ENCODE data around the gene HLTF. TPM values are rescaled to one million over a fixed set of nuclear protein-coding genes. Genes with fewer than 3 reads are reported as not detected.

HLTF gene
- total and polyA plus RNA-seq, 2 donors (not counting 1 experiment from before 2014, with no cell fraction given), result 3.3 to 22.9 TPM

DNA sequence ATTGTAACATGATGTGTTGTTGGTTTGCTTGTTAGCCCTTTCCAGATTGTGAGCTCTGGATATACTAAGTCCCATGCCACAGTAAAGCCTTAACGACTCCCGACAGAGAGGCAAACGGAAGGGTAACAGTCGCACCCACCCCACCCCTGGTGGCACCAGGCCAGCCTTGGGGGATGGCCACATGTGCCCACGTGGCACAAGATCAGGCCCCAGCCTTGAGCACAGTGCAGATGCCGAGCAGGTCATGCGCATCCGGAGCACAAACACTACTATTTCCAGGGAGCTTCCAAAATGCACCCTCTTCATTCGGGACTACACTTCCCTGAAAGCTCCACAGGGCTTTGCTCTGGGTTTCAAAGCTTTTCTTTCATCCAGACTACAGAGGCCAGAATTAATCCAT lies 32.4 kb upstream of the HLTF start:
- Histone ChIP-seq H3K36me3 (replicated peaks in 1 of 2; ENCODE audit: control extremely low read depth in 1 of 2, control insufficient read depth in 1 of 2, extremely low read depth in 1 of 2, insufficient read depth in 2 of 2, low read length in 1 of 2) (no peaks in the 10 kb centered on the region), H3K9me3 (ENCODE audit: control extremely low read depth in 1 of 3, control insufficient read depth in 2 of 3, insufficient read depth in 1 of 3, low read length in 2 of 3) (no peaks in the 10 kb centered on the region), H2AFZ (ENCODE audit: insufficient read depth, low read depth, low read length, poor library complexity, severe bottlenecking) (no peak overlapping the region), H3K9ac (ENCODE audit: low read length) (no peak overlapping the region), H3K27me3 (replicated peaks in 1 of 4; ENCODE audit: control extremely low read depth in 1 of 4, control insufficient read depth in 3 of 4, insufficient read depth in 4 of 4, low read length in 3 of 4) (no peaks in the 10 kb centered on the region), H3K27ac (ENCODE audit: low read length in 2 of 2) (no peak overlapping the region), H3K4me3 (ENCODE audit: control extremely low read depth in 1 of 5, extremely low read depth in 1 of 5, insufficient read depth in 1 of 5, low read depth in 2 of 5, low read length in 4 of 5) (no peak overlapping the region), H3K79me2 (ENCODE audit: control insufficient read depth, insufficient read depth, low read length) (no peaks in the 10 kb centered on the region), H3K4me1 (ENCODE audit: control insufficient read depth in 2 of 2, insufficient read depth in 2 of 2, low read length in 2 of 2) (peaks cover 0 to 5% of the 10 kb centered on the region in 2 donors), H3K4me2 (replicated peaks; ENCODE audit: low read depth, low read length, poor library complexity, severe bottlenecking) (no peak overlapping the region), H4K20me1 (ENCODE audit: control insufficient read depth, insufficient read depth, low read length, poor library complexity, severe bottlenecking) (no peaks in the 10 kb centered on the region)
- H3K4me1 Mint-ChIP-seq, result peaks cover 4% of the 10 kb centered on the region
- intact Hi-C loops (cut with micrococcal nuclease), result no loop called here
- no peaks in the 10 kb centered on the region for H3K27me3 Mint-ChIP-seq
- H3K4me3 Mint-ChIP-seq, result no peak overlapping the region
- no peaks in the 10 kb centered on the region for H3K9me3 Mint-ChIP-seq (ENCODE audit: insufficient read depth)
- ATAC-seq (ENCODE audit: low read depth) (no peak), DNase-seq (no peak)
- ChIA-PET POLR2A (no interaction called here), CTCF (interaction anchor here (1.2 to 9.3 kb wide), 8 partner anchors 11 to 161 kb away, joined by 3 to 299 read pairs (median 28); partner anchors contain the start of gene HPS3)
- no peak overlapping the region for H3K27ac Mint-ChIP-seq
- TF ChIP-seq, protein P1, sequence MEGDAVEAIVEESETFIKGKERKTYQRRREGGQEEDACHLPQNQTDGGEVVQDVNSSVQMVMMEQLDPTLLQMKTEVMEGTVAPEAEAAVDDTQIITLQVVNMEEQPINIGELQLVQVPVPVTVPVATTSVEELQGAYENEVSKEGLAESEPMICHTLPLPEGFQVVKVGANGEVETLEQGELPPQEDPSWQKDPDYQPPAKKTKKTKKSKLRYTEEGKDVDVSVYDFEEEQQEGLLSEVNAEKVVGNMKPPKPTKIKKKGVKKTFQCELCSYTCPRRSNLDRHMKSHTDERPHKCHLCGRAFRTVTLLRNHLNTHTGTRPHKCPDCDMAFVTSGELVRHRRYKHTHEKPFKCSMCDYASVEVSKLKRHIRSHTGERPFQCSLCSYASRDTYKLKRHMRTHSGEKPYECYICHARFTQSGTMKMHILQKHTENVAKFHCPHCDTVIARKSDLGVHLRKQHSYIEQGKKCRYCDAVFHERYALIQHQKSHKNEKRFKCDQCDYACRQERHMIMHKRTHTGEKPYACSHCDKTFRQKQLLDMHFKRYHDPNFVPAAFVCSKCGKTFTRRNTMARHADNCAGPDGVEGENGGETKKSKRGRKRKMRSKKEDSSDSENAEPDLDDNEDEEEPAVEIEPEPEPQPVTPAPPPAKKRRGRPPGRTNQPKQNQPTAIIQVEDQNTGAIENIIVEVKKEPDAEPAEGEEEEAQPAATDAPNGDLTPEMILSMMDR (IDR thresholded peaks at IDR 0.05), result no peak
- TF ChIP-seq EZH2 (IDR thresholded peaks at IDR 0.05; ENCODE audit: borderline replicate concordance, insufficient read depth, low read depth, low read length, poor library complexity, severe bottlenecking), result no peak
- WGBS (ENCODE audit: insufficient coverage), result 94% methylated on average over 9 of the region's 9 CpGs

DNA sequence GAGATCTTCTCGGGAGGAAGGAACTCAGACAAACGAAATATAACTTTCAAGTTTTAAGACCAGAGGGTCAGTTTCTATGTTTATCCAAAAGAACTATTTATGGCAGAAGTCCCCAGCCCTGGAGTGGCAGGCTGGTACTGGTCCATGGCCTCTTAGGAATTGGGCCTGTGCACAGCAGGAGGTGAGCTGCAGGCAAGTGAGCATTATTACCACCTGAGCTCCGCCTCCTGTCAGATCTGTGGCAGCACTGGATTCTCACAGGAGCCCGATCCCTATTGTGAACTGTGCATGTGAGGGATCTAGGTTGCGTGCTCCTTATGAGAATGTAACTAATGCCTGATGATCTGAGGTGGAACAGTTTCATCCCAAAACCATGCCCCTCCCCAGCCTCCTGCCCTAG lies 28.8 kb upstream of the HLTF start:
- no peaks in the 10 kb centered on the region for H3K79me2 ChIP-seq (ENCODE audit: control insufficient read depth, insufficient read depth, low read length)
- TF ChIP-seq, protein P1 (IDR thresholded peaks at IDR 0.05), result no peak
- TF ChIP-seq EZH2 (IDR thresholded peaks at IDR 0.05; ENCODE audit: borderline replicate concordance, insufficient read depth, low read depth, low read length, poor library complexity, severe bottlenecking), result no peak
- DNase-seq, result no peak
- Mint-ChIP-seq H3K4me1 (no peaks in the 10 kb centered on the region), H3K27ac (no peak overlapping the region), H3K27me3 (no peaks in the 10 kb centered on the region), H3K4me3 (no peak overlapping the region), H3K9me3 (ENCODE audit: insufficient read depth) (no peaks in the 10 kb centered on the region)
- H2AFZ ChIP-seq (ENCODE audit: insufficient read depth, low read depth, low read length, poor library complexity, severe bottlenecking), result no peak overlapping the region
- H3K9ac ChIP-seq (ENCODE audit: low read length), result no peak overlapping the region
- H3K27ac ChIP-seq (ENCODE audit: low read length in 2 of 2), result no peak overlapping the region
- no peaks in the 10 kb centered on the region for H3K27me3 ChIP-seq (replicated peaks in 1 of 4; ENCODE audit: control extremely low read depth in 1 of 4, control insufficient read depth in 3 of 4, insufficient read depth in 4 of 4, low read length in 3 of 4)
- H3K4me3 ChIP-seq (ENCODE audit: control extremely low read depth in 1 of 5, extremely low read depth in 1 of 5, insufficient read depth in 1 of 5, low read depth in 2 of 5, low read length in 4 of 5), result no peak overlapping the region
- ATAC-seq (ENCODE audit: low read depth), result no peak
- no CpG with 5 or more reads among the region's 5 CpGs for WGBS (ENCODE audit: insufficient coverage)
- no peaks in the 10 kb centered on the region for H3K36me3 ChIP-seq (replicated peaks in 1 of 2; ENCODE audit: control extremely low read depth in 1 of 2, control insufficient read depth in 1 of 2, extremely low read depth in 1 of 2, insufficient read depth in 2 of 2, low read length in 1 of 2)
- POLR2A ChIA-PET, result no interaction called here
- CTCF ChIA-PET, result interaction anchor here (0.5 to 9.3 kb wide), 2 partner anchors 99 to 158 kb away, joined by 3 to 299 read pairs; no protein-coding TSS in a partner anchor
- intact Hi-C loops (cut with micrococcal nuclease), result no loop called here
- H3K4me1 ChIP-seq (ENCODE audit: control insufficient read depth in 2 of 2, insufficient read depth in 2 of 2, low read length in 2 of 2), result peaks cover 0 to under 1% of the 10 kb centered on the region in 2 donors
- peaks cover 0 to 2% (median 0%) of the 10 kb centered on the region in 3 donors for H3K9me3 ChIP-seq (ENCODE audit: control extremely low read depth in 1 of 3, control insufficient read depth in 2 of 3, insufficient read depth in 1 of 3, low read length in 2 of 3)
- no peaks in the 10 kb centered on the region for H4K20me1 ChIP-seq (ENCODE audit: control insufficient read depth, insufficient read depth, low read length, poor library complexity, severe bottlenecking)
- H3K4me2 ChIP-seq (replicated peaks; ENCODE audit: low read depth, low read length, poor library complexity, severe bottlenecking), result no peak overlapping the region
